ENCODE data around the gene GABRA4. TPM values are rescaled to one million over a fixed set of nuclear protein-coding genes. Genes with fewer than 3 reads are reported as not detected.
A peak's percentile ranks its signal among the peaks of the same experiment; 100 is the strongest.

GABRA4 gene
- total and polyA plus RNA-seq, 8 donors: 0.05 to 0.37 TPM; not detected in 6

DNA sequence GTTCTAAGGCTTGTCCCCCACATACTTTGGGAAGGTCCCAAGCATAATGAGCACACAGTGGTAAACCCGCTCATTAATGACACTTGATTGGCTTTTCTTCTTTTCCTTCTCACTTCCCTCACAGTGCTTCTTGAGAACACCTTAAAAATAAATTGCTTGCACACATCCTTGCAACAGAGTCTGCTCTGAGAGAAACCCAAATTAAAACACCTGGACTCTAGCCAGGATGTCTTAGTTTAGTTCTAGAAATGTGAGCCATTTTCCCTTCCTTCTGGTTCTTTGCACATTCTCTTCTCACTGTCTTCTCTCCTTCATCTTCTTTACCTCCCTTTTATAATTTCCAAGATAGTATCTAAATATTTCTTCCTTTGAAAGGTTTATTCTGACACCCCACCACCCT is 49.0 kb downstream of the GABRA4 start:
- 91 to 100% (median 97%) methylated on average over 1 of the region's 1 CpG for WGBS, 5 donors
- no peaks in the 10 kb centered on the region for H3K9me3 ChIP-seq
- no peaks in the 10 kb centered on the region for H3K27me3 ChIP-seq
- no peaks in the 10 kb centered on the region for H3K36me3 ChIP-seq
- H3K27ac ChIP-seq: no peak overlapping the region
- DNase-seq: no peak
- H3K4me3 ChIP-seq: no peak overlapping the region
- intact Hi-C loops (cut with DNase I; ENCODE audit: low total_unique reads): no loop called here
- no peak for TF ChIP-seq EP300 (IDR thresholded peaks at IDR 0.05)
- TF ChIP-seq, protein P1, sequence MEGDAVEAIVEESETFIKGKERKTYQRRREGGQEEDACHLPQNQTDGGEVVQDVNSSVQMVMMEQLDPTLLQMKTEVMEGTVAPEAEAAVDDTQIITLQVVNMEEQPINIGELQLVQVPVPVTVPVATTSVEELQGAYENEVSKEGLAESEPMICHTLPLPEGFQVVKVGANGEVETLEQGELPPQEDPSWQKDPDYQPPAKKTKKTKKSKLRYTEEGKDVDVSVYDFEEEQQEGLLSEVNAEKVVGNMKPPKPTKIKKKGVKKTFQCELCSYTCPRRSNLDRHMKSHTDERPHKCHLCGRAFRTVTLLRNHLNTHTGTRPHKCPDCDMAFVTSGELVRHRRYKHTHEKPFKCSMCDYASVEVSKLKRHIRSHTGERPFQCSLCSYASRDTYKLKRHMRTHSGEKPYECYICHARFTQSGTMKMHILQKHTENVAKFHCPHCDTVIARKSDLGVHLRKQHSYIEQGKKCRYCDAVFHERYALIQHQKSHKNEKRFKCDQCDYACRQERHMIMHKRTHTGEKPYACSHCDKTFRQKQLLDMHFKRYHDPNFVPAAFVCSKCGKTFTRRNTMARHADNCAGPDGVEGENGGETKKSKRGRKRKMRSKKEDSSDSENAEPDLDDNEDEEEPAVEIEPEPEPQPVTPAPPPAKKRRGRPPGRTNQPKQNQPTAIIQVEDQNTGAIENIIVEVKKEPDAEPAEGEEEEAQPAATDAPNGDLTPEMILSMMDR (IDR thresholded peaks at IDR 0.05): no peak
- TF ChIP-seq POLR2AphosphoS5 (IDR thresholded peaks at IDR 0.05): no peak
- TF ChIP-seq POLR2A (IDR thresholded peaks at IDR 0.05): no peak
- no peaks in the 10 kb centered on the region for H3K4me1 ChIP-seq

DNA sequence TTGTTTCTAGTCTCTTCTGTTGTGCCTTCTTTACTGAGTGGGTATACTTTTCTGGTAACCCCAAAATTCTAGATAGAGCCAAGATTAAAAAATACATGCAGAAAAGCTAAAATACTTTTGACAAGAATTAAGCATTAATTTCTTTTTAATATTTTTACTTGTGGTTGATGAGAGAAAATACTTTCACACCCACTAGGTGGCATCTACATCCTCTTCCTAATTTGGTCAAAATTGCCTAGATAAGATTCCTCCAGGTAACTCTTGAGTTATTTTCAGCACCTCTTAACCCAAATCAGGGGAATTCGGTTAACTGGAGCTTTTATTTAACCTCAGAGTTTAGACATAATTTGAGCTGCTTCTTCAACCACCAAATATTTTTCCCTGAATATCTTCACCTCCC is 55.9 kb downstream of the GABRA4 start:
- H3K4me3 ChIP-seq: no peak overlapping the region
- no peaks in the 10 kb centered on the region for H3K36me3 ChIP-seq
- TF ChIP-seq, protein P1 (IDR thresholded peaks at IDR 0.05): no peak
- TF ChIP-seq POLR2A (IDR thresholded peaks at IDR 0.05) (no peak), EP300 (IDR thresholded peaks at IDR 0.05) (no peak), POLR2AphosphoS5 (IDR thresholded peaks at IDR 0.05) (no peak)
- 40 to 59% (median 57%) methylated on average over 1 of the region's 1 CpG for WGBS, 5 donors
- H3K27me3 ChIP-seq: no peaks in the 10 kb centered on the region
- H3K4me1 ChIP-seq: no peaks in the 10 kb centered on the region
- intact Hi-C loops (cut with DNase I; ENCODE audit: low total_unique reads): no loop called here
- no peak overlapping the region for H3K27ac ChIP-seq
- H3K9me3 ChIP-seq: no peaks in the 10 kb centered on the region
- no peak for DNase-seq

DNA sequence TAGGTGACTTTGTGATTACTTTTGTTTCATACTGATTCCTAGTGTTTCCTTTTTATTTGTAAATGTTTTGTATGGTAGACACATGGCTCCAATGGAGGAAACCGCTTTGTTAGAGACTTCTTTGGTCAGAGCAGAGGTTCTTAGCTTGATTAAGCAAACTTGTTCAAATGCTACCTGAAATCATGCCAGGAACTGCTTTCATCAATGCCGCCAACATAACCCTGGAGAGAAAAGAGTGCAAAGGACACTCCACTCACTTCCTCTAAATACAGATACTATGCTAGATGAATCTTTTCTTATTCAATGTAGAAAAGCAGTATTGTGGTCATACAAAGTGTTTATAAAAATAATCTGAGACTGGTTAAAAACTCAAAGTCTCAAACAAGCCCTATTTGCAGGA is 58.7 kb downstream of the GABRA4 start:
- peak in 1 of 2 donors; percentile 6 for DNase-seq
- Histone ChIP-seq H3K36me3 (no peaks in the 10 kb centered on the region), H3K4me3 (no peak overlapping the region), H3K9me3 (no peaks in the 10 kb centered on the region), H3K27me3 (no peaks in the 10 kb centered on the region), H3K4me1 (no peaks in the 10 kb centered on the region), H3K27ac (no peak overlapping the region)
- TF ChIP-seq, protein P1 (IDR thresholded peaks at IDR 0.05): no peak
- no peak for TF ChIP-seq EP300 (IDR thresholded peaks at IDR 0.05)
- TF ChIP-seq POLR2A (IDR thresholded peaks at IDR 0.05): no peak
- TF ChIP-seq POLR2AphosphoS5 (IDR thresholded peaks at IDR 0.05): no peak
- WGBS, 5 donors: 32 to 54% (median 33%) methylated on average over 2 of the region's 2 CpGs
- intact Hi-C loops (cut with DNase I; ENCODE audit: low total_unique reads): no loop called here

DNA sequence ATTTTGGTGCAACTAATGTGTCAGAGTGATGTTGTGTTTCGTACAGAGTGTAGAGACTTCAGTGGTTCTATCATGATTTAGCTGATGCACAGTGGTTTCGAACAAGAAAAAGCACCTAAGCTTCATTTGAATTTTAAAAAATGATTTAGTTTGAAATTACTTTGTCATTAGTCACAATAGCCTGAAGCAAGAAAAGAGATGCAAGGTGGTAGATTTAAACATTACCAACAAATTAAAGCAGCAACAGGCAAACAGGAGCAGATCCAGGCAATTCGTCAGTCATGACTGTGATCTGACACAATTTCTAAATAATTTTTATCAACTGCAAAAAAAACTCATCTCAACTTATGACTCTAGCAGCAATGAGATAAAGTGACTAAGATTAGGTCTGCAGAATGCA is 59.7 kb downstream of the GABRA4 start:
- Histone ChIP-seq H3K4me3 (no peak overlapping the region), H3K4me1 (no peaks in the 10 kb centered on the region), H3K9me3 (no peaks in the 10 kb centered on the region), H3K27ac (no peak overlapping the region), H3K36me3 (no peaks in the 10 kb centered on the region), H3K27me3 (no peaks in the 10 kb centered on the region)
- no peak for DNase-seq
- TF ChIP-seq EP300 (IDR thresholded peaks at IDR 0.05): no peak
- TF ChIP-seq, protein P1 (IDR thresholded peaks at IDR 0.05): no peak
- no peak for TF ChIP-seq POLR2A (IDR thresholded peaks at IDR 0.05)
- no peak for TF ChIP-seq POLR2AphosphoS5 (IDR thresholded peaks at IDR 0.05)
- intact Hi-C loops (cut with DNase I; ENCODE audit: low total_unique reads): no loop called here
- WGBS, 5 donors: 66 to 80% (median 73%) methylated on average over 3 of the region's 3 CpGs
